SK-N-SH (cell line): ENCODE data around the gene PDIA4.

Experiments used
- ELF1 ChIP-seq: IDR thresholded peaks from 2 replicates; pipeline ENCODE4 v1.4.0; 2012
- EP300 ChIP-seq, 2 experiments: IDR thresholded peaks; 2 replicates each; pipeline versions ENCODE4 v1.4.0 to v1.6.1; 2012; ENCODE audit warnings: borderline replicate concordance in 1 of 2, low read depth in 1 of 2, low read length in 1 of 2
- GABPA ChIP-seq: IDR thresholded peaks from 2 replicates; pipeline ENCODE4 v1.4.0; 2012; ENCODE audit warnings: low read depth, mild to moderate bottlenecking
- GATA2 ChIP-seq: sonication (generic); formaldehyde crosslinking; IDR thresholded peaks from 2 replicates; pipeline ENCODE4 v1.5.0; 2020; ENCODE audit warnings: mild to moderate bottlenecking, missing genetic modification reagents
- JUND ChIP-seq: IDR thresholded peaks from 2 replicates; pipeline ENCODE4 v1.4.0; 2012
- POLR2AphosphoS5 ChIP-seq: IDR thresholded peaks from 2 replicates; pipeline ENCODE4 v1.6.1; 2012; ENCODE audit warnings: low read depth, low read length
- SIN3A ChIP-seq: IDR thresholded peaks from 2 replicates; pipeline ENCODE4 v1.6.1; 2012; ENCODE audit warnings: low read depth, mild to moderate bottlenecking, low read length, moderate library complexity, borderline replicate concordance
- SMC3 ChIP-seq: IDR thresholded peaks from 2 replicates; pipeline ENCODE4 v1.6.1; 2012; ENCODE audit warnings: low read depth, low read length, improper control_type of control experiment
- TAF1 ChIP-seq: IDR thresholded peaks from 2 replicates; pipeline ENCODE4 v1.6.1; 2012; ENCODE audit warnings: low read depth, mild to moderate bottlenecking, low read length, moderate library complexity, borderline replicate concordance
- TF ChIP-seq, protein P1 (sequence below): fragments of 200-600 bp; sonication (generic); IDR thresholded peaks from 2 replicates; pipeline ENCODE4 v1.6.1; 2017; ENCODE audit warnings: antibody characterized with exemption, mild to moderate bottlenecking, moderate library complexity
- TF ChIP-seq, protein P2 (sequence below): IDR thresholded peaks from 2 replicates; pipeline ENCODE4 v1.4.0; 2012; ENCODE audit warnings: low read depth, borderline replicate concordance
- TF ChIP-seq, protein P3 (sequence below): fragments of 150-350 bp; IDR thresholded peaks from 2 replicates; pipeline ENCODE4 v1.6.1; 2017; ENCODE audit warnings: antibody characterized with exemption, low read length, low read depth, borderline replicate concordance
- TF ChIP-seq, protein P4 (sequence below): IDR thresholded peaks from 2 replicates; pipeline ENCODE4 v1.6.1; 2012; ENCODE audit warnings: mild to moderate bottlenecking, low read depth, low read length, moderate library complexity

DNA sequence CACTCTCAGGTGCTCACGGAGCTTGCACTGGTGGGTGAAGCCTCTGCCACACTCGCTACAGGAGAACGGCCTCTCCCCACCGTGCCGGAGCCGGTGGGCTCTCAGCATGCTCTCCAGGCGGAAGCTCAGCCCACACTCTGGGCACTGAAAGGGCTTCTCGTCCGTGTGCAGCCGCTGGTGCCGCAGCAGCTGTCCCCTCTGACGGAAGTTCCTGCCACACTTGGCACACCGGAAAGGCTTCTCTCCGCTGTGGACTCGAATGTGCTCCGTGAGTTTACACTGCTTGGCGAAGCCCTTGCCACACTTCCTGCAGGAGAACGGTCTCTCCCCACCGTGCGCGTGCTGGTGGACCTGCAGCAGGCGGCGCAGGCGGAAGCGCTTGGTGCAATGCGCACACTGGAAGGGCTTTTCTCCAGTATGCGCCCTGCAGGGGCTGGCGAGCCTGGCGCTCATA is 42.9 kb upstream of the PDIA4 start:
- TF ChIP-seq, protein P1, sequence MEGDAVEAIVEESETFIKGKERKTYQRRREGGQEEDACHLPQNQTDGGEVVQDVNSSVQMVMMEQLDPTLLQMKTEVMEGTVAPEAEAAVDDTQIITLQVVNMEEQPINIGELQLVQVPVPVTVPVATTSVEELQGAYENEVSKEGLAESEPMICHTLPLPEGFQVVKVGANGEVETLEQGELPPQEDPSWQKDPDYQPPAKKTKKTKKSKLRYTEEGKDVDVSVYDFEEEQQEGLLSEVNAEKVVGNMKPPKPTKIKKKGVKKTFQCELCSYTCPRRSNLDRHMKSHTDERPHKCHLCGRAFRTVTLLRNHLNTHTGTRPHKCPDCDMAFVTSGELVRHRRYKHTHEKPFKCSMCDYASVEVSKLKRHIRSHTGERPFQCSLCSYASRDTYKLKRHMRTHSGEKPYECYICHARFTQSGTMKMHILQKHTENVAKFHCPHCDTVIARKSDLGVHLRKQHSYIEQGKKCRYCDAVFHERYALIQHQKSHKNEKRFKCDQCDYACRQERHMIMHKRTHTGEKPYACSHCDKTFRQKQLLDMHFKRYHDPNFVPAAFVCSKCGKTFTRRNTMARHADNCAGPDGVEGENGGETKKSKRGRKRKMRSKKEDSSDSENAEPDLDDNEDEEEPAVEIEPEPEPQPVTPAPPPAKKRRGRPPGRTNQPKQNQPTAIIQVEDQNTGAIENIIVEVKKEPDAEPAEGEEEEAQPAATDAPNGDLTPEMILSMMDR = no peak
- TF ChIP-seq JUND (no peak), ELF1 (no peak), GATA2 (CRISPR knock-in tag) (no peak), TAF1 (no peak), POLR2AphosphoS5 (no peak), SMC3 (no peak), GABPA (no peak), SIN3A (no peak), EP300 (IDR thresholded peaks at IDR 0.05; ENCODE audit: borderline replicate concordance in 1 of 2, low read depth in 1 of 2, low read length in 1 of 2) (no peak)
- TF ChIP-seq, protein P2, sequence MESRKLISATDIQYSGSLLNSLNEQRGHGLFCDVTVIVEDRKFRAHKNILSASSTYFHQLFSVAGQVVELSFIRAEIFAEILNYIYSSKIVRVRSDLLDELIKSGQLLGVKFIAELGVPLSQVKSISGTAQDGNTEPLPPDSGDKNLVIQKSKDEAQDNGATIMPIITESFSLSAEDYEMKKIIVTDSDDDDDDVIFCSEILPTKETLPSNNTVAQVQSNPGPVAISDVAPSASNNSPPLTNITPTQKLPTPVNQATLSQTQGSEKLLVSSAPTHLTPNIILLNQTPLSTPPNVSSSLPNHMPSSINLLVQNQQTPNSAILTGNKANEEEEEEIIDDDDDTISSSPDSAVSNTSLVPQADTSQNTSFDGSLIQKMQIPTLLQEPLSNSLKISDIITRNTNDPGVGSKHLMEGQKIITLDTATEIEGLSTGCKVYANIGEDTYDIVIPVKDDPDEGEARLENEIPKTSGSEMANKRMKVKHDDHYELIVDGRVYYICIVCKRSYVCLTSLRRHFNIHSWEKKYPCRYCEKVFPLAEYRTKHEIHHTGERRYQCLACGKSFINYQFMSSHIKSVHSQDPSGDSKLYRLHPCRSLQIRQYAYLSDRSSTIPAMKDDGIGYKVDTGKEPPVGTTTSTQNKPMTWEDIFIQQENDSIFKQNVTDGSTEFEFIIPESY = no peak
- TF ChIP-seq, protein P3, sequence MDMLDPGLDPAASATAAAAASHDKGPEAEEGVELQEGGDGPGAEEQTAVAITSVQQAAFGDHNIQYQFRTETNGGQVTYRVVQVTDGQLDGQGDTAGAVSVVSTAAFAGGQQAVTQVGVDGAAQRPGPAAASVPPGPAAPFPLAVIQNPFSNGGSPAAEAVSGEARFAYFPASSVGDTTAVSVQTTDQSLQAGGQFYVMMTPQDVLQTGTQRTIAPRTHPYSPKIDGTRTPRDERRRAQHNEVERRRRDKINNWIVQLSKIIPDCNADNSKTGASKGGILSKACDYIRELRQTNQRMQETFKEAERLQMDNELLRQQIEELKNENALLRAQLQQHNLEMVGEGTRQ = no peak
- TF ChIP-seq, protein P4, sequence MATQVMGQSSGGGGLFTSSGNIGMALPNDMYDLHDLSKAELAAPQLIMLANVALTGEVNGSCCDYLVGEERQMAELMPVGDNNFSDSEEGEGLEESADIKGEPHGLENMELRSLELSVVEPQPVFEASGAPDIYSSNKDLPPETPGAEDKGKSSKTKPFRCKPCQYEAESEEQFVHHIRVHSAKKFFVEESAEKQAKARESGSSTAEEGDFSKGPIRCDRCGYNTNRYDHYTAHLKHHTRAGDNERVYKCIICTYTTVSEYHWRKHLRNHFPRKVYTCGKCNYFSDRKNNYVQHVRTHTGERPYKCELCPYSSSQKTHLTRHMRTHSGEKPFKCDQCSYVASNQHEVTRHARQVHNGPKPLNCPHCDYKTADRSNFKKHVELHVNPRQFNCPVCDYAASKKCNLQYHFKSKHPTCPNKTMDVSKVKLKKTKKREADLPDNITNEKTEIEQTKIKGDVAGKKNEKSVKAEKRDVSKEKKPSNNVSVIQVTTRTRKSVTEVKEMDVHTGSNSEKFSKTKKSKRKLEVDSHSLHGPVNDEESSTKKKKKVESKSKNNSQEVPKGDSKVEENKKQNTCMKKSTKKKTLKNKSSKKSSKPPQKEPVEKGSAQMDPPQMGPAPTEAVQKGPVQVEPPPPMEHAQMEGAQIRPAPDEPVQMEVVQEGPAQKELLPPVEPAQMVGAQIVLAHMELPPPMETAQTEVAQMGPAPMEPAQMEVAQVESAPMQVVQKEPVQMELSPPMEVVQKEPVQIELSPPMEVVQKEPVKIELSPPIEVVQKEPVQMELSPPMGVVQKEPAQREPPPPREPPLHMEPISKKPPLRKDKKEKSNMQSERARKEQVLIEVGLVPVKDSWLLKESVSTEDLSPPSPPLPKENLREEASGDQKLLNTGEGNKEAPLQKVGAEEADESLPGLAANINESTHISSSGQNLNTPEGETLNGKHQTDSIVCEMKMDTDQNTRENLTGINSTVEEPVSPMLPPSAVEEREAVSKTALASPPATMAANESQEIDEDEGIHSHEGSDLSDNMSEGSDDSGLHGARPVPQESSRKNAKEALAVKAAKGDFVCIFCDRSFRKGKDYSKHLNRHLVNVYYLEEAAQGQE = no peak
